HepG2 (cell line): ENCODE measurements around the gene ADD2.

ENCODE experiments used
- ARID4A ChIP-seq: sonication (generic); formaldehyde crosslinking; IDR thresholded peaks from 2 replicates; pipeline ENCODE4 v1.5.0; 2020; ENCODE audit warnings: mild to moderate bottlenecking, missing genetic modification reagents, borderline replicate concordance
- CTCF ChIP-seq: sonication (generic); formaldehyde crosslinking; IDR thresholded peaks from 2 replicates; pipeline ENCODE4 v1.5.0; 2020; ENCODE audit warnings: mild to moderate bottlenecking, missing genetic modification reagents, moderate library complexity
- MAFK ChIP-seq, 2 experiments: IDR thresholded peaks in 1 of 2; conservative IDR thresholded peaks in 1 of 2; 2 replicates each; pipeline ENCODE4 v1.6.1; 2011; ENCODE audit warnings: improper control_type of control experiment in 2 of 2, low read length in 2 of 2
- PRDM4 ChIP-seq: sonication (generic); formaldehyde crosslinking; IDR thresholded peaks from 2 replicates; pipeline ENCODE4 v1.9.0; 2021; ENCODE audit warnings: missing genetic modification reagents, borderline replicate concordance
- RFXAP ChIP-seq: sonication (generic); formaldehyde crosslinking; IDR thresholded peaks from 2 replicates; pipeline ENCODE4 v1.4.0; 2020; ENCODE audit warnings: missing genetic modification reagents, borderline replicate concordance
- TAF15 ChIP-seq: fragments of 200-400 bp; formaldehyde crosslinking; IDR thresholded peaks from one replicate; pipeline ENCODE4 v1.6.1; 2018; ENCODE audit warnings: mild to moderate bottlenecking, low read depth, low read length; ENCODE audit not compliant: poor library complexity, severe bottlenecking
- TBL1XR1 ChIP-seq: fragments of 150-350 bp; IDR thresholded peaks from 2 replicates; pipeline ENCODE4 v1.6.1; 2014; ENCODE audit warnings: borderline replicate concordance, low read length; ENCODE audit not compliant: partially characterized antibody
- U2AF1 ChIP-seq: fragments of 200-400 bp; formaldehyde crosslinking; optimal IDR thresholded peaks from 2 replicates; pipeline ENCODE3; 2017; ENCODE audit warnings: mild to moderate bottlenecking, low read depth, low read length
- U2AF2 ChIP-seq: fragments of 200-400 bp; formaldehyde crosslinking; IDR thresholded peaks from 2 replicates; pipeline ENCODE4 v1.6.1; 2017; ENCODE audit warnings: low read depth, mild to moderate bottlenecking, low read length
- USF2 ChIP-seq, 2 experiments: sonication (generic) in 1 of 2; formaldehyde crosslinking in 1 of 2; IDR thresholded peaks; 2 replicates each; pipeline versions ENCODE4 v1.5.1 to v1.6.1; 2011 to 2020; ENCODE audit warnings: borderline replicate concordance in 1 of 2, low read depth in 1 of 2, low read length in 1 of 2, mild to moderate bottlenecking in 1 of 2, missing genetic modification reagents in 1 of 2, moderate library complexity in 1 of 2
- ZBTB7A ChIP-seq: sonication (generic); formaldehyde crosslinking; IDR thresholded peaks from 2 replicates; pipeline ENCODE4 v1.8.0; 2022; ENCODE audit warnings: mild to moderate bottlenecking, missing genetic modification reagents
- ZNF781 ChIP-seq: sonication (generic); formaldehyde crosslinking; IDR thresholded peaks from 2 replicates; pipeline ENCODE4 v1.5.1; 2020; ENCODE audit warnings: borderline replicate concordance, mild to moderate bottlenecking, missing genetic modification reagents; ENCODE audit errors: not compliant biosample characterization
- TF ChIP-seq, protein P1 (sequence below): sonication (generic); formaldehyde crosslinking; IDR thresholded peaks from 2 replicates; pipeline ENCODE4 v1.5.0; 2020; ENCODE audit warnings: mild to moderate bottlenecking, missing genetic modification reagents
- TF ChIP-seq, protein P2 (sequence below): IDR thresholded peaks from 2 replicates; pipeline ENCODE4 v1.6.1; 2016

DNA sequence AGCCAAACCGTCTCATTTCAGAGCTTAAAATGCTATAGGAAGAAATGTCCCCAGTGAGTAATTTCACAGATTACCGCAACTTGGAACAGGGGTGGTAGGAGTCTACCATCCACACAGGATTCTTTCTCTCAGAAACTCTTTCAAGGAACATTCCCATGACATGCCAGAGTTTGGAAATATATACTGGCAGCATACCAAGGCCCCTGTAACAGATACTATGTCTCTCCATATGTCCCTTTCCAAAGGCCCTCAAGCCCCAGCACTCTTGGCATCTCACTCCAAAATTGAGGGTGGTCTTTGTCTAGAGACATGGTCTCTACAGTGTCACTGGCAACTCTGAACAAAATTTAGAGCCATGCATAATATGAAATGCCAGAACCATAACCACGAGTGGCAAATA lies 11.5 kb upstream of the ADD2 start:
- TF ChIP-seq TBL1XR1 = no peak
- TF ChIP-seq CTCF (CRISPR knock-in tag) = no peak
- TF ChIP-seq ZBTB7A = no peak
- no peak for TF ChIP-seq USF2 (IDR thresholded peaks at IDR 0.05; ENCODE audit: low read depth, low read length)
- no peak for TF ChIP-seq USF2 (CRISPR knock-in tag; IDR thresholded peaks at IDR 0.05; ENCODE audit: borderline replicate concordance)
- no peak for TF ChIP-seq ZNF781
- TF ChIP-seq, protein P1, sequence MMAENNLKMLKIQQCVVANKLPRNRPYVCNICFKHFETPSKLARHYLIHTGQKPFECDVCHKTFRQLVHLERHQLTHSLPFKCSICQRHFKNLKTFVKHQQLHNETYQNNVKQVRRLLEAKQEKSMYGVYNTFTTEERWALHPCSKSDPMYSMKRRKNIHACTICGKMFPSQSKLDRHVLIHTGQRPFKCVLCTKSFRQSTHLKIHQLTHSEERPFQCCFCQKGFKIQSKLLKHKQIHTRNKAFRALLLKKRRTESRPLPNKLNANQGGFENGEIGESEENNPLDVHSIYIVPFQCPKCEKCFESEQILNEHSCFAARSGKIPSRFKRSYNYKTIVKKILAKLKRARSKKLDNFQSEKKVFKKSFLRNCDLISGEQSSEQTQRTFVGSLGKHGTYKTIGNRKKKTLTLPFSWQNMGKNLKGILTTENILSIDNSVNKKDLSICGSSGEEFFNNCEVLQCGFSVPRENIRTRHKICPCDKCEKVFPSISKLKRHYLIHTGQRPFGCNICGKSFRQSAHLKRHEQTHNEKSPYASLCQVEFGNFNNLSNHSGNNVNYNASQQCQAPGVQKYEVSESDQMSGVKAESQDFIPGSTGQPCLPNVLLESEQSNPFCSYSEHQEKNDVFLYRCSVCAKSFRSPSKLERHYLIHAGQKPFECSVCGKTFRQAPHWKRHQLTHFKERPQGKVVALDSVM = no peak
- no peak for TF ChIP-seq U2AF2
- TF ChIP-seq ARID4A (CRISPR knock-in tag) = no peak
- no peak for TF ChIP-seq U2AF1
- no peak for TF ChIP-seq TAF15
- no peak for TF ChIP-seq RFXAP (CRISPR knock-in tag)
- TF ChIP-seq MAFK (conservative IDR thresholded peaks at IDR 0.05 in 1 of 2, IDR thresholded peaks at IDR 0.05 in 1 of 2; ENCODE audit: low read length in 2 of 2) = no peak
- no peak for TF ChIP-seq PRDM4 (CRISPR knock-in tag)
- TF ChIP-seq, protein P2, sequence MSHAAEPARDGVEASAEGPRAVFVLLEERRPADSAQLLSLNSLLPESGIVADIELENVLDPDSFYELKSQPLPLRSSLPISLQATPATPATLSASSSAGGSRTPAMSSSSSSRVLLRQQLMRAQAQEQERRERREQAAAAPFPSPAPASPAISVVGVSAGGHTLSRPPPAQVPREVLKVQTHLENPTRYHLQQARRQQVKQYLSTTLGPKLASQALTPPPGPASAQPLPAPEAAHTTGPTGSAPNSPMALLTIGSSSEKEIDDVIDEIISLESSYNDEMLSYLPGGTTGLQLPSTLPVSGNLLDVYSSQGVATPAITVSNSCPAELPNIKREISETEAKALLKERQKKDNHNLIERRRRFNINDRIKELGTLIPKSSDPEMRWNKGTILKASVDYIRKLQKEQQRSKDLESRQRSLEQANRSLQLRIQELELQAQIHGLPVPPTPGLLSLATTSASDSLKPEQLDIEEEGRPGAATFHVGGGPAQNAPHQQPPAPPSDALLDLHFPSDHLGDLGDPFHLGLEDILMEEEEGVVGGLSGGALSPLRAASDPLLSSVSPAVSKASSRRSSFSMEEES (CRISPR knock-in tag) = no peak
